Measurements from ENCODE around the gene NRIP2. TPM values are rescaled to one million over a fixed set of nuclear protein-coding genes. Genes with fewer than 3 reads are reported as not detected.
A peak's percentile ranks its signal among the peaks of the same experiment; 100 is the strongest.

The NRIP2 gene
- total and polyA plus RNA-seq, 2 experiments from 2014 or later: 0.66 TPM; not detected in 1

GRCh38 chr12:2800046-2800570 lies 34.7 kb downstream of the NRIP2 start (continued):
- TF ChIP-seq, protein P1, sequence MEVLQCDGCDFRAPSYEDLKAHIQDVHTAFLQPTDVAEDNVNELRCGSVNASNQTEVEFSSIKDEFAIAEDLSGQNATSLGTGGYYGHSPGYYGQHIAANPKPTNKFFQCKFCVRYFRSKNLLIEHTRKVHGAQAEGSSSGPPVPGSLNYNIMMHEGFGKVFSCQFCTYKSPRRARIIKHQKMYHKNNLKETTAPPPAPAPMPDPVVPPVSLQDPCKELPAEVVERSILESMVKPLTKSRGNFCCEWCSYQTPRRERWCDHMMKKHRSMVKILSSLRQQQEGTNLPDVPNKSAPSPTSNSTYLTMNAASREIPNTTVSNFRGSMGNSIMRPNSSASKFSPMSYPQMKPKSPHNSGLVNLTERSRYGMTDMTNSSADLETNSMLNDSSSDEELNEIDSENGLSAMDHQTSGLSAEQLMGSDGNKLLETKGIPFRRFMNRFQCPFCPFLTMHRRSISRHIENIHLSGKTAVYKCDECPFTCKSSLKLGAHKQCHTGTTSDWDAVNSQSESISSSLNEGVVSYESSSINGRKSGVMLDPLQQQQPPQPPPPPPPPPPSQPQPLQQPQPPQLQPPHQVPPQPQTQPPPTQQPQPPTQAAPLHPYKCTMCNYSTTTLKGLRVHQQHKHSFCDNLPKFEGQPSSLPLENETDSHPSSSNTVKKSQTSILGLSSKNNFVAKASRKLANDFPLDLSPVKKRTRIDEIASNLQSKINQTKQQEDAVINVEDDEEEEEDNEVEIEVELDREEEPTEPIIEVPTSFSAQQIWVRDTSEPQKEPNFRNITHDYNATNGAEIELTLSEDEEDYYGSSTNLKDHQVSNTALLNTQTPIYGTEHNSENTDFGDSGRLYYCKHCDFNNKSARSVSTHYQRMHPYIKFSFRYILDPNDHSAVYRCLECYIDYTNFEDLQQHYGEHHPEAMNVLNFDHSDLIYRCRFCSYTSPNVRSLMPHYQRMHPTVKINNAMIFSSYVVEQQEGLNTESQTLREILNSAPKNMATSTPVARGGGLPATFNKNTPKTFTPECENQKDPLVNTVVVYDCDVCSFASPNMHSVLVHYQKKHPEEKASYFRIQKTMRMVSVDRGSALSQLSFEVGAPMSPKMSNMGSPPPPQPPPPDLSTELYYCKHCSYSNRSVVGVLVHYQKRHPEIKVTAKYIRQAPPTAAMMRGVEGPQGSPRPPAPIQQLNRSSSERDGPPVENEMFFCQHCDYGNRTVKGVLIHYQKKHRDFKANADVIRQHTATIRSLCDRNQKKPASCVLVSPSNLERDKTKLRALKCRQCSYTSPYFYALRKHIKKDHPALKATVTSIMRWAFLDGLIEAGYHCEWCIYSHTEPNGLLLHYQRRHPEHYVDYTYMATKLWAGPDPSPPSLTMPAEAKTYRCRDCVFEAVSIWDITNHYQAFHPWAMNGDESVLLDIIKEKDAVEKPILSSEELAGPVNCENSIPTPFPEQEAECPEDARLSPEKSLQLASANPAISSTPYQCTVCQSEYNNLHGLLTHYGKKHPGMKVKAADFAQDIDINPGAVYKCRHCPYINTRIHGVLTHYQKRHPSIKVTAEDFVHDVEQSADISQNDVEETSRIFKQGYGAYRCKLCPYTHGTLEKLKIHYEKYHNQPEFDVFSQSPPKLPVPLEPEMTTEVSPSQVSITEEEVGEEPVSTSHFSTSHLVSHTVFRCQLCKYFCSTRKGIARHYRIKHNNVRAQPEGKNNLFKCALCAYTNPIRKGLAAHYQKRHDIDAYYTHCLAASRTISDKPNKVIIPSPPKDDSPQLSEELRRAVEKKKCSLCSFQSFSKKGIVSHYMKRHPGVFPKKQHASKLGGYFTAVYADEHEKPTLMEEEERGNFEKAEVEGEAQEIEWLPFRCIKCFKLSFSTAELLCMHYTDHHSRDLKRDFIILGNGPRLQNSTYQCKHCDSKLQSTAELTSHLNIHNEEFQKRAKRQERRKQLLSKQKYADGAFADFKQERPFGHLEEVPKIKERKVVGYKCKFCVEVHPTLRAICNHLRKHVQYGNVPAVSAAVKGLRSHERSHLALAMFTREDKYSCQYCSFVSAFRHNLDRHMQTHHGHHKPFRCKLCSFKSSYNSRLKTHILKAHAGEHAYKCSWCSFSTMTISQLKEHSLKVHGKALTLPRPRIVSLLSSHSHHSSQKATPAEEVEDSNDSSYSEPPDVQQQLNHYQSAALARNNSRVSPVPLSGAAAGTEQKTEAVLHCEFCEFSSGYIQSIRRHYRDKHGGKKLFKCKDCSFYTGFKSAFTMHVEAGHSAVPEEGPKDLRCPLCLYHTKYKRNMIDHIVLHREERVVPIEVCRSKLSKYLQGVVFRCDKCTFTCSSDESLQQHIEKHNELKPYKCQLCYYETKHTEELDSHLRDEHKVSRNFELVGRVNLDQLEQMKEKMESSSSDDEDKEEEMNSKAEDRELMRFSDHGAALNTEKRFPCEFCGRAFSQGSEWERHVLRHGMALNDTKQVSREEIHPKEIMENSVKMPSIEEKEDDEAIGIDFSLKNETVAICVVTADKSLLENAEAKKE (CRISPR knock-in tag; IDR thresholded peaks at IDR 0.05): no peak
- TF ChIP-seq, protein P2, sequence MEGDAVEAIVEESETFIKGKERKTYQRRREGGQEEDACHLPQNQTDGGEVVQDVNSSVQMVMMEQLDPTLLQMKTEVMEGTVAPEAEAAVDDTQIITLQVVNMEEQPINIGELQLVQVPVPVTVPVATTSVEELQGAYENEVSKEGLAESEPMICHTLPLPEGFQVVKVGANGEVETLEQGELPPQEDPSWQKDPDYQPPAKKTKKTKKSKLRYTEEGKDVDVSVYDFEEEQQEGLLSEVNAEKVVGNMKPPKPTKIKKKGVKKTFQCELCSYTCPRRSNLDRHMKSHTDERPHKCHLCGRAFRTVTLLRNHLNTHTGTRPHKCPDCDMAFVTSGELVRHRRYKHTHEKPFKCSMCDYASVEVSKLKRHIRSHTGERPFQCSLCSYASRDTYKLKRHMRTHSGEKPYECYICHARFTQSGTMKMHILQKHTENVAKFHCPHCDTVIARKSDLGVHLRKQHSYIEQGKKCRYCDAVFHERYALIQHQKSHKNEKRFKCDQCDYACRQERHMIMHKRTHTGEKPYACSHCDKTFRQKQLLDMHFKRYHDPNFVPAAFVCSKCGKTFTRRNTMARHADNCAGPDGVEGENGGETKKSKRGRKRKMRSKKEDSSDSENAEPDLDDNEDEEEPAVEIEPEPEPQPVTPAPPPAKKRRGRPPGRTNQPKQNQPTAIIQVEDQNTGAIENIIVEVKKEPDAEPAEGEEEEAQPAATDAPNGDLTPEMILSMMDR (conservative IDR thresholded peaks at IDR 0.05; ENCODE audit: low read depth in 2 of 2): no peak

- Histone ChIP-seq H3K36me3 (ENCODE audit: insufficient read depth) (peaks cover 65% of the 10 kb centered on the region), H3K4me2 (no peak overlapping the region), H3F3A (replicated peaks; ENCODE audit: low read depth) (peaks cover 59% of the 10 kb centered on the region), H3K27ac (ENCODE audit: low read depth) (no peak overlapping the region), H3K9me2 (ENCODE audit: insufficient read depth) (no peaks in the 10 kb centered on the region), H2AFZ (no peak overlapping the region), H3K4me1 (ENCODE audit: insufficient read depth) (peaks cover 21% of the 10 kb centered on the region), H4K20me1 (replicated peaks; ENCODE audit: insufficient read depth) (peaks cover 50% of the 10 kb centered on the region), H3K4me3 (no peak overlapping the region), H3K79me2 (replicated peaks; ENCODE audit: insufficient read depth) (peaks cover 40% of the 10 kb centered on the region), H3K27me3 (ENCODE audit: insufficient read depth) (no peaks in the 10 kb centered on the region)
- Mint-ChIP-seq H3K27me3 (ENCODE audit: insufficient read depth, low read depth, poor library complexity) (peaks cover 17% of the 10 kb centered on the region), H3K4me3 (no peak overlapping the region), H3K27ac (no peak overlapping the region), H3K4me1 (peaks cover 23% of the 10 kb centered on the region), H3K9me3 (peaks cover 5% of the 10 kb centered on the region; the same call in 1 of the 3 replicates), H3K36me3 (ENCODE audit: low read depth) (peaks cover 70% of the 10 kb centered on the region)
- ATAC-seq (no peak), DNase-seq (ENCODE audit: low spot score) (no peak)
- TF ChIP-seq, protein P2 (conservative IDR thresholded peaks at IDR 0.05; ENCODE audit: low read depth in 2 of 2): peak in 1 of 2 experiments; percentile 21; a peak in 2 of 4 replicates
- no peak for TF ChIP-seq ZNF331 (CRISPR knock-in tag; IDR thresholded peaks at IDR 0.05; ENCODE audit: low read depth)
These were observed 37.0 kb downstream of the NRIP2 start for GRCh38 chr12:2797721-2798418.

Measured in GM23338 (cell line).